HL-60/S4 treated with retinoic acid at 250 ng/mL for 4 days and 3 days (cell line): ENCODE results near the gene ETV6.

Experiments
- in situ Hi-C: fragments of 300-500 bp; cut with MboI; formaldehyde crosslinking; loops from 2 replicates; pipeline ENCODE4 v1.7.0; 2022; ENCODE audit warnings: low sequenced_read_pairs

The ETV6 gene

GRCh38 chr12:11875414-11875935 is 226.0 kb downstream of the ETV6 start:
- in situ Hi-C loops, result no loop called here

- in situ Hi-C loops, result no loop called here
Measured at GRCh38 chr12:11876307-11876706, 226.8 kb downstream of the ETV6 start.

GRCh38 chr12:11877102-11877826 is 227.8 kb downstream of the ETV6 start:
- in situ Hi-C loops, result no loop called here

- in situ Hi-C loops, result no loop called here
Measured at GRCh38 chr12:11877869-11878780, 228.7 kb downstream of the ETV6 start.

DNA sequence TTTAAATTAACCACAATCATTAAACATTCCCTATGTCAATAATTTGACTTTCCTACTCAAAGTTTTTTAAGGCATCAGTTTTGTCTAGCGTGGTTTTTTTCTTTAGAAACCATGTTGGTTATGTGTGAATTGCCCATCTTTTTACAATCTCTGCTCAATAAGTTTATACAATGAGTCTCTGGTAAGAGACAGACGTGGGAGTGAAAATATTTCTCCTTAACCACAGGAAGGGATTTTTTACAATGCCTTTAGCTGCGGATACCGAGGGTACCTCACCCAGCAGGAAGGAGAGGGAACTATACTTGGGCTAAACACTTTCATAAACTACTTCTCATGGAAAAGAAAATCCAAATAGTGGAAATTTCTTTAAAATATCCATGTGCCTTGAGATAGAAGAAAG is 229.8 kb downstream of the ETV6 start:
- in situ Hi-C loops, result no loop called here

- in situ Hi-C loops, result no loop called here
Measured at GRCh38 chr12:11880381-11880780, 230.9 kb downstream of the ETV6 start.

DNA sequence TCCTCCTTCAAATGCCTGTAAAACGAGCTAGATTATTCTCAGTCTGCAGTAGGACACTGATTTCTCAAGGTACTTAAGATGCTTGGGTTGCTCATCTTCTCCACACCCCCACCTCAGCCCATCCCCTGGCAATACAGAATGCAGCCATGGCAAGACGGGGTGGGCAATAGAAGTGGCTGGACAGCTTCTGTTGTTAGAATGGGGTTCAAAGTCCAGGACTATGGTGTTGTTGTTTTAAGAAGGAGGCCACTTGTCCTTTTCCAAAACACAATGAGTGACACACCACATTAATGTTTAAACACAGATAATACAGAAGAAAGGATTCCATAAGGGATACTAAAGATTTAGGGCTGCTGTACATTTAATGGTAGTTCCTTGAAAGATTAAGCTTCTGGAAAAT is 232.4 kb downstream of the ETV6 start:
- in situ Hi-C loops, result no loop called here

GRCh38 chr12:11882301-11883019 is 233.0 kb downstream of the ETV6 start:
- in situ Hi-C loops, result no loop called here

- in situ Hi-C loops, result no loop called here
Measured at GRCh38 chr12:11884116-11884515, 234.6 kb downstream of the ETV6 start.

DNA sequence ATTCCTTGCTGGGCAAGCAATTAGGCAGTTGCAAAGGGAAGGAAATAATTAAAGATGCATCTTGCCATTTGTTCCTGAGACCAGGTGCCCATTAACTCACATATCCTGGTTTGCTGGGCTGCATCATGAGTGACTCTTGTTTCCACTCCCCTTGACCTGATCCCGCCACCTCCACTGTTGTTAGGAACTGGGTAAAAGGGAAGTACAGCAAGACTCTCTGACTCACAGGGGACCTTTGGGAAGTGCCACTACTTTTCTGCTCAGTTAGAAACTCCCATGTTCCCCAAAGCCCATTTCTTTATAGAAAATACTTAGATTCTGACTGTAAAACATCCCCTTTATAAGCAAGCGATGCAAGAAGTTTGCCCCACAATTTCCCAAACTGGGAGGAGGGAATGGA is 235.2 kb downstream of the ETV6 start:
- in situ Hi-C loops, result no loop called here

DNA sequence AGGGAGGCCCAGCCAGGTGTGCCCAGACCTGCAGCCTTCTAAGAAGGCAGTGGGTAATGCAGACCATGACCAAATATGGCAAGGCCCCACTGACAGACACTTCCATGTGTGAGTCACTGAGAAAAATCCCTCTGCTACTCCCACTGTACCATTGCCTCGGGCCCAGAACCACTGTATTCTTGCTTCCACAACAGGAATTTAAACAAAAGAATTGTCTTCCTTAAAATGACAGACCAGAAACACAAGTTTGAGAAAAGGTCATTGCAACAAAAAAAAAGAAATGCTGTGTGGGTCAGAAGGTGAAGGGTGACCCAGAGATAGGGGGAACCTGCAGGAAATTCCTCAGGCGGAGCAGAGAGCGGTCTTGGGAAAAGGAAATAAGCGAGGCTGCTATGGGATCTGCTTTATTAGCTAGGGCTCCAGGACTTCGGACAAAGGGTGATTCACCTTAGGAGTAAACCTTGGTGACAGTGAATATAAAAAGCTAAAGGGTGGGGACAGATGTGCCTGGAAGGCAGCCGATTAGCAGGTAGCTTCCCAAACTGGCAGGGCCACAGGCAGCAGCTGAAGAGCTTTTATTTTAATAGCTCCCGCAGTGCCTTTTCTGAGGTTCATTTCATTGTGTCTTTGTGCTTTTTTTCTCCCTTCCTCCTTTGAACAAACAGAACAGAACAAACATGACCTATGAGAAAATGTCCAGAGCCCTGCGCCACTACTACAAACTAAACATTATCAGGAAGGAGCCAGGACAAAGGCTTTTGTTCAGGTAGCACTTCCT is 236.0 kb downstream of the ETV6 start:
- in situ Hi-C loops, result no loop called here

- in situ Hi-C loops, result no loop called here
Measured at GRCh38 chr12:11886339-11886738, 236.9 kb downstream of the ETV6 start.

DNA sequence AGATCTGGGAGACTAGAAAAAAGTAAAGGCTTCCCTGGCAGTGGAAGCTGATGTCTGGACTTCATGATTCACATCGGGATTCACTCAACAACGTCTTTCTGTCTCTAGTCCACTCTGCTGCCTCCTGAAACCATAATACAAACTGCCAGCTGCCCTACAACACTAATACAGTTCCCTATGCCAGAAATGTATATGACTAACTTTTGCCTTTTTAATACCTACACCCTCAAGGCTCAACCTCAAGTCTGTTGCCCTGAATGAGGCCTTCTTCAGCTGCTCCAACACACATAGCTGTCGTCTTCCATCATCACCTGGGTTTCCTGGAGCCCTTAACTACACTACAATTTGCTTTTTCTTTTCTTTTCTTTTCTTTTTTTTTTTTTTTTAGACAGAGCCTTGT is 238.6 kb downstream of the ETV6 start:
- in situ Hi-C loops, result no loop called here

DNA sequence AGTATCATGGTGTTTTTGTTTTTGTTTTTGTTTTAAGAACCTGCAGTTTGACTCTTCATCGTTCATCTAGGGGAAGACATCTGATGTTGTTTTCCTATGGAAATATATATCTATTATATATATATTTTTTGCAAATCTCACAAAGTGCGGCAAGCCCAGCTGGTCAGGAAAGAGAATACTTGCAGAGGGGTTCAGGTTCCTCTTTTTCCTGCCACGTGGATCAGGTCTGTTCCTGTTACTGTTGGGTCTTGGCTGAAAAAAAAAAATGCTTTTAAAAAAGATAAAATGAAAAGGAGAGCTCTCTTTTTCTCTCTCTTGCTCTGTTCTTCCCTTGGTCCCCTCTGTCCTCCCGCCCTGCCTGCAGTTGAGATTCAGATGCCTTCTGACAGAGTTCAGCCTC is 241.9 kb downstream of the ETV6 start:
- in situ Hi-C loops, result no loop called here

- in situ Hi-C loops, result no loop called here
Measured at GRCh38 chr12:11891754-11892386, 242.4 kb downstream of the ETV6 start.

DNA sequence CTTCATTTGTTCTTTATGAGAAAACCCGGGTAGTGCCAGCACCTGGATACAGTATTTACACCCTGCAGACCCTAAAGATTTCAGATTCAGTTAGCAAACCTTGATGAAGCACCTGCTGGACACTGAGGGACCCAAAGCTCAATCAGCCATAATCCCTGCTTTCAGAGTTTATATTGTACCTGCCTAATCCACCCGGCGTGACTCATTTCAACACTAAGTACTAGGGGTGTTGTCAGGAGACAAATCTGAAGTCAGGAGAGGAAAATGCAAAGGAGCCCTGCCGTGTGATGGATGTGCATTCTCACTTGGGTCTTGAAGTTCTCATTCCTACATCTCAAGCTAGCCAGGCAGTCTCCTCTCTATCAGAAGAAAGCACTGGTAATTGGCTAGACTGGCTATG is 244.5 kb downstream of the ETV6 start:
- in situ Hi-C loops, result no loop called here

DNA sequence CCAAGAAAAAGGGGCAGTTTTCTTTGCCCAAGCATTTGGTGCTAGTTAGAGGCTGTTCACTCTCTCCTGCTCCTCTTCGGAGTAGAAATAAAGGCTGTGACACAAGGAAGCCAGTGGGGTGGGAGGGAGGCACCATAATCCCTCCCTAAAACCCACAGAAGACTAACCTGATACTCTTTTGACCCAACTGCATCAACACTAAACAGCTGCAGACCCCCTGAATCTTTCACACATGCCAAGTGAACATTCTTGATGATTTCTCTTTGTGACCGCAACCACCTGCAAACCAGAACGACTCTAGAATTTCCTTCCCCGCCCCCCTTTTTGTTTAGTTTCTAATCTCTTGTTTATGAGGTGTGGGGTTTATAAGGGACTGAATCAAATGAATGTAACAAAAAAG is 245.4 kb downstream of the ETV6 start:
- in situ Hi-C loops, result no loop called here

- in situ Hi-C loops, result no loop called here
Measured at GRCh38 chr12:11895421-11896078, 246.1 kb downstream of the ETV6 start.

GRCh38 chr12:11896417-11896929 is 247.0 kb downstream of the ETV6 start:
- in situ Hi-C loops, result no loop called here
